Epithelial cell of proximal tubule (primary cell): ENCODE data around the gene OR10R2. TPM values are rescaled to one million over a fixed set of nuclear protein-coding genes. Genes with fewer than 3 reads are reported as not detected.

Experiments
- DNase-seq: peaks from one replicate; pipeline ENCODE4 v3.0.0-alpha.2; 2011; ENCODE audit warnings: low read depth
- H3K4me3 ChIP-seq: 2 replicates; pipeline ENCODE4 v1.5.1; 2011; ENCODE audit warnings: low read depth, mild to moderate bottlenecking, low read length
- CTCF ChIP-seq: conservative IDR thresholded peaks from 2 replicates; pipeline ENCODE4 v1.5.1; 2012; ENCODE audit warnings: low read depth, mild to moderate bottlenecking, low read length
- total RNA-seq: library from RNA; depleted of rRNA; stranded (reverse); fragments of >200 nt; gene quantifications from 2 replicates; pipeline ENCODE4 v1.2.3, GENCODE V29; 2015

The OR10R2 gene
- total RNA-seq, 1 donor from 2014 or later: not detected

GRCh38 chr1:158457246-158457645 is 14.8 kb upstream of the OR10R2 start:
- DNase-seq: no peak
- no peak for TF ChIP-seq CTCF
- H3K4me3 ChIP-seq: no peak overlapping the region

DNA sequence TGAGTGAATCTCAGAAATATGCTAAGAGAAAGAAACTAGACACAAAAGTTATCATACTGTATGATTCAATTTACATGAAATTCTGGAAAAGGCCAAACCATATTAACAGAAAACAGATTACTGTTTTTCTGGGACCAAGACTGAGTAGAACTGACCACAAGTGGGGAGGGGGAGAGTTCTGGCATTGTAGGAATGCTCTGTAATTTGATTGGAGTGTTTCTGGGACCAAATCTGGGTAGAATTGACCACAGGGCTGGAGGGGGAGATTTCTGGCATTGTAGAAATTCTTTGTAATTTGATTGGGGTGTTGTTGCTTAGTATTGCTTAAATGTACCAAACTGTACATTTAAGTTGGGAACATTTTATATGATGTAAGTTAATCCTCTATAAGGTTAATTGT is 13.8 kb upstream of the OR10R2 start:
- no peak for TF ChIP-seq CTCF
- no peak for DNase-seq
- no peak overlapping the region for H3K4me3 ChIP-seq

GRCh38 chr1:158461534-158461933 is 10.5 kb upstream of the OR10R2 start, which contains the start of gene OR10K1:
Gene OR10K1, plus strand, starts transcription at chr1:158461834. Its CDS starts 3,728 bp downstream, at chr1:158465562.
- no peak for TF ChIP-seq CTCF
- no peak for DNase-seq
- no peak within 1 kb of the TSS for H3K4me3 ChIP-seq

DNA sequence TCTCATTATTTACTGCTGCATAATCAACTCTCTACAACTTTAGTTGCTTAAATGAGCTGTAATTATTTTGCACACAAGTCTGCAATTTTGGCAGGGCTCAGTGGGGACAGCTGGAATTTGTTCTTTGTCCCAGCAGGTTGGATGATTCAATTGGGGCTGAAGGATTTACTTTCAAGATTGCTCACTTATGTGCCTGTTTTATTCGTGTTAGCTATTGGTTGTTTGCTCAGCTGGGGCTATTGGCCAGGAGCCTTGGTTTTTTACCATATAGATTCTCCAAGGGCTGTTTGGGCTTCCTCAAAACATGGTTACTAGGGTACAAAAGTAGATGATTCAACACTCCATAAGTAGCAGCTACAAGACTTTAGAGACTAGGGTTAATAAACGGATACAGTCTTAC is 13.4 kb downstream of the OR10R2 start:
- no peak for DNase-seq
- TF ChIP-seq CTCF: no peak
- H3K4me3 ChIP-seq: no peak overlapping the region

GRCh38 chr1:158491316-158491715 is 19.3 kb downstream of the OR10R2 start:
- DNase-seq: no peak
- TF ChIP-seq CTCF: no peak
- H3K4me3 ChIP-seq: no peak overlapping the region

- no peak overlapping the region for H3K4me3 ChIP-seq
- no peak for TF ChIP-seq CTCF
- DNase-seq: no peak
Measured at GRCh38 chr1:158493054-158493453, 21.0 kb downstream of the OR10R2 start.

- no peak for TF ChIP-seq CTCF
- DNase-seq: no peak
- H3K4me3 ChIP-seq: no peak overlapping the region
Measured at GRCh38 chr1:158494796-158495195, 22.8 kb downstream of the OR10R2 start.
